ENCODE data around the gene GLCE.
"Not testable (repeated sequence)": the region's sequence is repeated elsewhere in the genome, so short reads cannot be mapped to it uniquely, and the experiment has no call there.

The GLCE gene

DNA sequence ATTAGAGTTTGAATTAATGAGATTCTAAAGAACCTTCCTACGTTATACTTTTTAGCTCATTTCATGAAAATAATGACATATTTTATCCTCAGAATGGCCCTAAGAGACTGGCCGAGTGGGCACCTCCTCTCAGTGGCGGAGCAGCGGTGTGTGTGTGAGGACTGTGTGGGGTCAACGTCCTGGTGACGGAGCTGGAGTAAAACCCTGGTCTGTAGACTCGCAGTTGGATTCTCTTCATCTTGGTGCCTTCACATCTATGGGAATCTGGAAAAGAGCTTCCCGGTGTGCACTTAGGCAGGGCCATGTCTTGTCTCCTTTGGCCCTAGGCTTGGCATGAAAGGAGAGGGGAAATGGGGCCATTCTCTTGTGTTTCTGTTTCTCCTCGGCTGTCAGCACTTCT is 116.9 kb downstream of the GLCE start:
- DNase-seq, result no peak

DNA sequence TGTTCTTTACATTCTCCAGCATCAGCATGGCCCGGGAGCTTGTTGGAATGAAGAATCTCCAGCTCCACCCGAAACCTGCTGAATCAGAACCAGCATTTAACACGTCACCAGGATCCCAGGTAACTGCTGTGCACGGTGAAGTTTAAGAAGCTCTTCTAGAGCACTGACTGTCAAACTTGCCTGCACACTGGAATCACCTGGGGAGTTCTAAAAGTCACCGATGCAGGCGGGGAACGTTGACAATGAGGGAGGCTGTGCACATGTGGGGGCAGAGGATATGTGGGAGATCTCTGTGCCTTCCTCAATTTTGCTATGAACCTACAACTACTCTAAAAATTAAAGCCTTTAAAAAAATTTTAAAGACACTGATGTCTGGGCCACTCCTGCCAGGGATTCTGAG is 119.2 kb downstream of the GLCE start:
- DNase-seq, result no peak

DNA sequence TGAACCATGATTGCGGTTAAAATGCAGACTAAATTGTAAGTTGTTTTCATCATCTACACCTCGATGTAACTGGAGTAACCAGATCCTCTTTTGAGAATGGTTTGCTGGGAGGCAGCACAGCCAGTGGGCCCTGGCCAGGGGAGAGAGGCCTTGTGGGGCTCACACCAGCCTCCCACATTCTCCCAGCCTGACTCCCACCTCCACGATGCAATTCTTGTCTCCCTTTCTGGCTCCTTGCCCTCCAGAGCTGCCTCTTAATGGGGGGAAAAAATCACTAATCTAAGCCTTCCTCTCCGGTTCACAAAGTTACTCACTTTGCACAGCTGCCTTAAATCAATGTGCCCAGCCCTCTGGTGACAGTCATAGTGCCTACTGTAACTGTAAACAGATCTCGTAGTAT is 120.3 kb downstream of the GLCE start:
- DNase-seq, result no peak

DNA sequence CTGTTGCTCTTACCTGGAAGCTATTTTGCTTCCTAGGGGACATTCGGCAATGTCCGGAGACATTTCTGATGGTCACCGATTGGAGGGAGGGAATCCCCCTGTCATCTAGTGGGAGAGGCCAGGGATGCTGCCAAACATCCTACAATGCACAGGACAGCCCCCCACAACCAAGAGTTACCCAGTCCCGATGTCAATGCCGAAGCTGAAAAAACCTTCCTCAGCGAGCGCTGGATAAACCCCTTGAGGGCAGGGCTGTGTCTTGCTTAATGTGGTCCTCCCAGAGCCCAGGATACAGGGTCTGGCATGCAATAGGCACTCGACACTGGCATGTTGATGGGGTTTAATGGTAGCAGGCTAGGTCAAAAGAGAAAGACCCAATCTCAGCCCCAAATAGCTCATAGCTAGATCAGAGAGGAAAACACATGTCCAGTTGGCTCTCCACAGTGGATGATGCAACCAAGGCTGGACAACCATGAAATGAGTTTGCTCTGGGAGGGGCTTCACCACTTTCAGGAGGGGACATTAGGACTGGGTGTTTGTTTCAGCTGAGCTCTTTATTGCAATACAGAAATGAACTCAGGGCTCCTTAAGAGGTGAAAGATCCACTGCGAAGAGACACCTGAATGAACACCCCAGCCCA is 121.8 kb downstream of the GLCE start:
- no peak for DNase-seq

DNA sequence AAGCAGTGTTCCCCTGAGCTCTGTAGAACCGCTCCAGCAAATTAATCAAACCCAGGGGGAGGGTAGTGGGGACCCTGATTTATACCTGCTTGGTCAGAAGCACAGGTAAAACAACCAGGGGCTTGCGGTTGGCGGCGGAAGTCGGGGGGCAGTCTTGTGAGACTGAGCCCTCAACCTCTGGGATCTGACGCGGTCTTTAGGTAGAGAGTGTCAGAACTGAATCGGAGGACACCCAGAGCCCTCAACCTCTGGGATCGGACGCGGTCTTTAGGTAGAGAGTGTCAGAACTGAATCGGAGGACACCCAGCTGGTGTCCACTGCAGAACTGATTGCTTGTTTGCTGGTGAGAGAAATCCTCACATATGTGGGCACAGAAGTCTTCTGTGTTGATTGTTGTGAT is 125.4 kb downstream of the GLCE start:
- DNase-seq, result no peak

DNA sequence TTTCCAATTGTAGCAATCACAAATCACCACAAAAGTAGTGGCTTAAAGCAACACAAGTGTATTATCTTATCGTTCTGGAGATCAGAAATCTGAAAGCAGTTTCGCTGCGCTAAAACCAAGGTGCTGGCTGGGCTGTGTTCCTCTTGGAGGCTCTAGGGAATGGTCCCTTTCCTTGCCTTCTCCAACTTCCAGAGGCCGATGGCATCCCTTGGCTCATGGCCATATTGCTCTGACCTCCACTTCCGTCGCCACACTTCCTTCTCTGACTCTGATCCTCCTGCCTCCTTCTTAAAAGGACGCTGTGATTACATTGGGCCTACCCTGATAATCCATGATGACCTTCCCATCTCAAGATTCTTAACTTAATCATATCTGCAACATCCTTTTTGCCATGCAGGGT is 127.6 kb downstream of the GLCE start:
- DNase-seq, result no peak

DNA sequence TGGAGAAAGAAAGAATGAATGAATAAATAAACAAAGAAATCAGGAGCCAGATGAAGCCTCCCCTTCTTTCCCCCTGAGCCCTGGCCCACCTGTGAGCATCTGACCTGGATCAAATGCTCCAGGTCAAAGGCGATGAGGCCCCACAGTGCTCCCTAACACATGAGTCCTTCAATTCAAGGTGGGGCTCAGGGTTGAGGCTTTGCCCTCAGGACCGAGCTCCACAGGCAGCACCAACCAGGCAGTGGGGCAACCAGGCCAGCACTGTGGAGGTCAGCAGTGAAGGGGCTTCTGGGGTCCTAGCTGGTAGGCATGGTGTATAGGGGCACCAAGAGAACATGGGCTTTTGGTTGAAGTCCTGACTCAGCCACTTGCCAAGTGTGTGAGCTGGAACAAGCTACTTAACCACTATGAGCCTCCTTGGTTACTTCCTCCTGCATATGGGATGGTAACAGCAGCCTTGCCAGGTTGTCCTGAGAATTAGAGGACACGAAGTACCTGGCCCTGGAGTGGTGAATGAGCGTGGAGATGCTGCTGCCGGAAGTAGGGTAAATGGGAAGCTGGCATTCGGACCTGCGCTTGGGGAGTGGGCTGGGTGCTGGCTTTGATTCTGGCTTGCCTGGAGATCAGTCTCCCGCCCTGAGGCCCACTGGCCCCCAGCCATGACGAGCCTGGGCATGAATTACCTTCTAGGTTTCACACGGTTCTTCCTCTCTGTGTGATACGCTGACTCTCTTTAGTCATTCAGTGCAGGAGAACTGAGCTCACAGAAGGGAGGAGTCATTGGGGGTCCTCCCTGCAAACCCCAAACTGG is 128.3 kb downstream of the GLCE start:
- DNase-seq, result no peak

DNA sequence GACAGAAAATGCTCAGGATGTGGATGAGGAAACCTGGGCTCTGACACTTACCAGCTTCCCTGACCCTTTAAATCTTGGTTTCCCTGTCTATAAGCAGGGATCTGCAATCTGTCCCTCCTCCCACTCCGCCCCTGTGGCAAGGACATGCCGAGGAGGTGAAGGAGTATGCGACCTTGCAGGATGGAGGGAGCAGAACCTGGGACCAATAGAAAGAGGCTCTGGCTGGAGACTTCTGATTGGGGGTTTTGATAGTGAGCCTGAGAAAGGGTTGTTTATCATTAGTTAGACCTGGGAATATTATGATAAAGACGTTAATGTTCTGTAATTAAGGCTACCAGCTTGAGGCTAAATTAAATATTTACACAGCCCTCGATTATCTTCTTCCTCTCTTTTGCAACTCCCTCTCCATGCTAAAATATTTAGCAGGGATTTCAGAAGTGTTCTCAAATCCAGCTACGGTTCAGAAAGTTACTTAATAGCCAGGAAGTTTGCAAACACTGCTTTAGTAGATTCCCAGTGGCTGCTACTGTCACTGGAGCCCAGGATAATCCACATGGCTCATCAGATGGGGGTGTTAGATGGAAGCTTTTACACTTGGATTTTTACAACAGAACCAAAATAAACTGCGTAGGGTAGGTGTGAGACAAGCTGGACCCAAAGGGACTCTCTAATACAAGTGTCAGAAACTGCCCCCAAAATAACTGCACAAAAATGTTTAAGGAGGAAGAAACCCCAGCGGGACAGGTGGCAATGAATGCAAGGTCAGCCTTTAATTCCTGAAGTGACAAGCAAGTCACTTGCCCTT is 129.1 kb downstream of the GLCE start:
- no peak for DNase-seq

DNA sequence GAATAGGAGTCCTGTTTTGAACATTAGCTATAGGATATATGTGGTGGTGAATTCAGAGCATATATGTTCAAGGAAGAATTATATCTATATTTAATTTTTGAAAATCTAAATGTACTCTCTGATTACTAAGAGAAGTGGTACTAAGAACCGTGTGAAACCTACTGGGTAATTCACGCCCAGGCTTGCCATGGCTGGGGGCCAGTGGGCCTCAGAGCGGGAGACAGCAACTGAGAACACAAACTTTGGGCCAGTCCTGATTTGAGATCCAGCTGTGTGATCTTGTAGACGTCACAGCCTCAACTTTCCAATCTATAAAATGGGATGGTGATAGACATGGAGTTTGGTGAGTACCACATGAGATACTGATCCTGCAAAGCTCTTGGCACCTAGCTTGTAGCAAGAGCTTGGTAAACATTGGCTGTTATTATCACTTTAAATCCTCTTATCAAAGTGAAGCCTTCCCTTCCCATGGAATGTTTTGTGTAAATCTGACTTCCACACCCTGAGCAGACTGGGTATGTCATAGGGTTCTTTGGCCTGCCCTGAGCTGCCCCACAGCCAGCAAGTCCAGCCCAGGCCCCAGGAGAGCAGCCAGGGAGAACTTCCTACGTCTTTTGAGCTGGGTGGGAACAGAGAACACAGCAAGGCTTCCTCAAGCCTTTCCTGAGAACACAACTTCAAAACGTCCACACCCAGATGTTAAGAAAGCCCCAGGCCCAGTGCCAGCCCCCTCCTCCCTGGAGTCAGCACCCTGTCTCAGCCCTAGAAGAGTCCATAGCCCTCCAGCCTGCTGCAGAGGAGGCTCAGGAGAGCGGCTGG is 130.1 kb downstream of the GLCE start:
- no peak for DNase-seq

DNA sequence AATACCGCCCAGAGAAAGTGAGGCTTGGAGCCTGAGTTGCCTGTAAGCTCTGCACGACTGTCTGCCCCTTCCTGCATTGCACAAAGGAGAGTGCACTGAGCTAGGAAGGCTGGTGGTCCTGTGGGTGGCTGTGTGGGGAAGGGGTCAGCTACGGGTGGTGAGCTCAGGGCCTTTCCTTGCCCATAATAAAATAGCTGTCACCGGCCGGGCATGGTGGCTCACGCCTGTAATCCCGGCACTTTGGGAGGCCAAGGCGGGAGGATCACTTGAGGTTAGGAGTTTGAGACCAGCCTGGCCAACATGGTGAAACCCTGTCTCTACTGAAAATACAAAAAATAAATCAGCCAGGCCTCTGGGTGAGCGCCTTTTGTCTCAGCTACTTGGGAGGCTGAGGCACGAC is 131.2 kb downstream of the GLCE start:
- not testable (repeated sequence) for DNase-seq

DNA sequence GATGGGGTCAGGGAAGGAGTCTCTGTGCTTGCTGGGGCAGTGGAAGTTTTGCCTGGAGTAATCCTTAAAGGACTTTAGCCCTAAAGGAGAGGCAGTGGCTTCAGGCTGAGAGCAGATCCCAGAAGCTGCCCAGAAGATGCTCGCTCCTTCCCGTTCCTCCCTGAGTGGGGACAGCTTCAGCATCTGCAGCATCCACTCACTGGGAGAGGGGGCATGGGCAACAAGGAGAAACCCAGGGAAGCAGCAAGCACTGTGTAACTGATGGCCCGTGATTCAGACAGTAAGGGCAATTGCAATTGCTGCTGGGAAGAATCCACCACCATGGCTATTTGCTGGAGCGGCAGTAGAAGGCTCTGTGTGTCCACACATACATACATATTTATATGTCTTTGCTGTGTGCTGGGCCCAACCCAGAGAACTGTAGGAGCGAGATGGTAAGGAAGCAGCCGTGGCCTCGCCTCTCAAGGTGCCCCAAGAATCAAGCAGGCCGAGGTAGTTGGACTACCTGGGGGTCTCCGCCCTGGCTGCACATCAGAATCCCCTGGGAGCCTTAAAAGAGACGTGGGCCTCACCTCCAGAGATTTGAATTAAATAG is 132.5 kb downstream of the GLCE start:
- no peak for DNase-seq

DNA sequence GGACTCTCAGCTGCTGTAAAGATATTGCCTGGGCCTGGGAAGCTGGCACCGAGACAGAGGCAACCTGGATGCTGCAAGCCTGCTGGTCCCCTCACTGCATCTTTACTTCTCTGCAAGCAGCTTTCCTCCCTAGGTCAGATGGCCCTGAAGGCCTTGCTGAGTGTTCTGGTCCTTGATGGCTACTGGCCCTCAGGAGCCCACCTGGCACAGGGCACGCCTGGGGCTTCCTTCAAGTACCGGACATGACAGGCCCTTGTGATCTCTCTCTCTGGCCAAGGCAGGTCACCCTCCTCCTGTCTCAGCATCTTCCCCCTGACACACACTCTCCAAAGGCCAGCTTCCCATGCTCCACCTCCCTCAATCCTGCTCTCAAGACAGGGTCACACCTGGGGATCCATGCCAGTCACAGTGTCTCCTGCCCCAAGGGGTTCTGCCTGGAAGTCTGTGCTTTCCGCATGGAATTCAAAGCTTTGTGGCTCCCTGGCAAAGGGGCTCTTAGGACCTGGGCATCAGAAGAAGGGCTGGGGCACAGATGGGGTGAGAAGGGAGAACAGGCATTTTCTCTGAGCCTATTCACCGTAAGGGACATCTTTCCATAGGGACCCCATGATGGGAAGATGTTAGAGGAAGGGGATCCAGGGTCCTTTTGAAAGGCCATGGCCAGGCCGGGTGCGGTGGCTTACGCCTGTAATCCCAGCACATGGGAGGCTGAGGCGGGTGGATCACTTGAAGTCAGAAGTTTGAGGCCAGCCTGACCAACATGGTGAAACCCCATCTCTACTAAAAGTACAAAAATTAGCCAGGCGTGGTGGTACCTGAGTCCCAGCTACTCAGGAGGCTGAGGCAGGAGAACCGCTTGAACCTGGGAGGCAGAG is 133.5 kb downstream of the GLCE start:
- DNase-seq, result no peak

DNA sequence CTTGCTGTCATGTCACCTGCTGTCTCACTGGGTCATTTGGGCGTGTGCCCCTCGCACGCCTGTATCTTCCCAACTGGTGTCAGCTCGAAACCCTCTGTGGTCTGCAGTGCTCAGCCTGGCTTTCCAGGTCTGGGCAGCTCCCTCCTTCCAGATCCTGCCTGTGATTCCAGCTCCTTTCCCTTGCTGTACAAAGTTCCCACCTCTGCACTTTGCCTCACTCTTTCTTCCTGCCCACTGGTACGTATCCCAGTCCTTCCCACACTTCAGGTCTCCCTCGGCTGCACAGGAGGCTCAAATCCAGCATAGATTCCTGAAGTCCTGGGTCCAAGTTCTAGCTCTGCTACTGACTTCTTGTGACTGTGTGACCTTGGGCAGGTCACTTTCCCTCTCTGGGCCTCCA is 136.2 kb downstream of the GLCE start:
- no peak for DNase-seq

DNA sequence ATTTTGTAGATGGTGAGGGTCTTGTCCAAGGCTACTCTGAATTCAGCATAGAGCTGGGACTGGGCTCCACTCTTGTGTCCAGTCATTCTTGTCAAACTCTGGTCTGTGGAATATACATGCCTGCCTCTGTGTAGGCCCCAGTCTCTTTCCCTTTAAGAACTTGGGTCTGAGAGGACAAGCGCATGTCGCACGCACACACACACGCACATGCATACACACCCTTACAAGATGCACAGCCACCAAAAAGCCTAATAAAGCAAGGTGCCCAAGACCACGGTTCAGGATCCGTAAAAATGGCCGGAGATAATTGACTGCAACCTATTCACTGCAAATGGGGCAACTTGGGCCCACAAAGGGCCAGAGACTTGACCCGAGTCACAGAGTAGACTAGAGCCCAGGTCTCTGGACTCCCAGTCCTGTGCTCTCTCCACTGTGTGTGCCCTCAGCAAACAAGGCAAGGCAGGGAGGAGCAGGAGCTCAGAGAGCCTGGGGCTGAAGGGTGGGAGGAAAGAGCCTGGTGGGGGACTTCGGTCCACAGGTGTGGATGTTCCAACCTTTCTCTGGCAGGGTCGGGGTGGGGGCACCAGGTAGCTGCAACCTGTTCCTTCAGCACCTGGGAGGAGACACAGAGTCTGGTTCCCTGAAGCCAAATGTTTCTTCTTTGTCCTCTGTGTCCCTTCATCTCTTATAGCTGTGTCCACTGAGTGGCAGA is 137.4 kb downstream of the GLCE start:
- DNase-seq, result no peak

DNA sequence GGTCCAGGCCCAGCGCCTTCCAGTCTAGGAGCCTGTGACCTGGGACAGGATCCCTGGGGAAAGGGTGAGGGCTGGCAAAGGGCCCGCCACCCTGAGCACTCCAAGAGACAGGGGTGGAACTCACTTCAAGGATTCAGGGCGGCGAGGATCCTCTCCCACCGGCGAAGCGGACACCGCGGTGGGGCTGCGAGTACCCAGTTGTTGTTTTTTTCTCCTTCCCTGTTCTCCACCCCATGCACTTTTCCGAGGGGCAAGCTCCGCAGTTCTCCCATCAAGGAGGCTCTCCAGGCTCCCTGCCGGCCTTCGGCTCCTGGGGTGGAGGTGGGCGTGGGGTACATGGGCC is 137.9 kb downstream of the GLCE start:
- no peak for DNase-seq

DNA sequence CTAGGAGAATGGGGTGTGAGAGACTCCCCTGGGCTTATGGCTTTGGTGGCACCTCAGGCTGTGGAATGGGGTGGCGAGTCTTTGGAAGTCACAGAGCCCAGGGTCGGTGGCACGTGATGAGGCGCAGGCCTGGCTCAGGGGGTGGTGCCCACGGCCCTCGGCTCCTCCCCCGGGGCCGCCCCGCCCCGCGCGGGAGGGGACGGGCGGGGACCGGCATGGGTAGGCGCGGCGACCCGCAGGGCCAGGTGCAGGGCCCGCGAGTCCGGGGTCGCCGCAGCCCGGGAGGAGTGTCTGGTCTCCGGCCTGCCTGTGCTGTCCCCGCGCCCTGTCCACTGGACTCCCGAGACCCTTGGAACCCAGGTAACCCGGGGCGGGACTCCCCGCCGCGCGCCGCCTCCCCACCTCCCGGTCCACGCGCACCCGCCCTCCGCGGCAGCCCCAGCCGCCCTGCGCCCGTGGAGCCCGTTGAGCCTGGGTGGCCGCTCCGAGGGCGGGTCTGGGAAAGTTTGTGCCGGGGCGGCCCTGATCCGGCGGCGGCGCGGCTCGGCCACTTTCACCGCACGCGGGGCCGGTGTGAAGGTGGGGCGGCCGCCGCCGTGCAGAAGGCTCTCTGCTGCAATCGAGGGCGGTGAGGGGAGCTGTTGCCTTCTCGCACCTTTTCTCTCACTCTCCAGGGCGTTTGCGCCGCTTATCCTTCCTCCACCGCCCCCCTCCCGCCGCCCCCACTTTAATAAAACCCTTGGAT is 138.4 kb downstream of the GLCE start, which contains the start of gene PAQR5:
PAQR5 (plus strand) TSS at position 216 of the 745 bp plus-strand sequence. CDS start 61,169 bp downstream, outside the sequence.
- no peak for DNase-seq

DNA sequence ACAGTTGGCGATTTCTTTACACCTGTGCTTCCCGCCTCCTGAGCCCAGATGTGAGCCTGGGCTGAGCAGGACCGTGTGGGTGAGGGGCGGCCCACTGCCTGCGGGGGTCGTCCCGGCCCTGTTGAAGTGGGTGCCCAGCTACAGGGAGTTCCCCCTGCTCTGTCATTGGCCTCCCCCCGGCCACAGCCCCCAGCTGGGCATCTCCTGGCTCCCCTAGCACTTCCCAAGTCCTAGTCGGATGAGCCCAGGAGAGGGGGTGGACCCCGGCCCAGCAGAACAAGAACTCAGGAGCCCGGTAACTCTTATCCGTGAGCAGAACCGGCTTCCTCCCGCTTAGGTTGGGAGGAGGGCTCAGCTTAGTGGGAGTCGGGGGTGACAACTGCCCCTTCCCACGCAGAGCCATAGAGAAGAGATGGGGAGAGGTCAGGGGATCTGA is 139.0 kb downstream of the GLCE start:
- no peak for DNase-seq

DNA sequence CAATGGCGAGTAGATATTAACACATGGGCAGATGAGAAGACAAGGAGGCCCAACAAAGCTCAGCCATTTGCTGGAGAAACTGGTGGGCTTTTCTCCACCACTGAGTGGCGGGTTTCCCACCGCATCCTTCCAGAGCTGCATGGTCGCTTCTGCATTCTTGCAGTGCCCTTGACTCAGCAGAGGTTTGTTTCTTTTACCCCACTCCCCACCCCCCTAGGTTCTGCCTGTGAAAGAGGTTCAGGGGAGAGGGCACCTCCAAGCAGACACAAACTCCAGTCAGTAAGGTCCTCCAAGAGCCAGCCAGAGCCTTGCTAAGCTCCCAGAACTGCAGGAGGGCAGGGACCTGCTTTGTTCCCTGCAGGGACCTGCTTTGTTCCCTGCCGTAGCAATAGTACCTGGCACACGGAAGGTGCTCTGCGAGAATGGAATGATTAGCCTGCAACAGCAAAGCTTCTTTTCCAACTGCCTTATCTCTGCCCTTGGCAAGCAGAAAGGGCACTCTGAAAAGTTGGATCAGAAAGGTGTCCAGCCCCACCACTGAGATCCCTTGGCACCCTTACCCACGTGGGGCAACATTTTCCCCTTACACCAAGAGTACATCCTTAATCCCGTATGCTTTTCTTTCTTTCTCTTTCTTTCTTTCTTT is 139.6 kb downstream of the GLCE start:
- no peak for DNase-seq

DNA sequence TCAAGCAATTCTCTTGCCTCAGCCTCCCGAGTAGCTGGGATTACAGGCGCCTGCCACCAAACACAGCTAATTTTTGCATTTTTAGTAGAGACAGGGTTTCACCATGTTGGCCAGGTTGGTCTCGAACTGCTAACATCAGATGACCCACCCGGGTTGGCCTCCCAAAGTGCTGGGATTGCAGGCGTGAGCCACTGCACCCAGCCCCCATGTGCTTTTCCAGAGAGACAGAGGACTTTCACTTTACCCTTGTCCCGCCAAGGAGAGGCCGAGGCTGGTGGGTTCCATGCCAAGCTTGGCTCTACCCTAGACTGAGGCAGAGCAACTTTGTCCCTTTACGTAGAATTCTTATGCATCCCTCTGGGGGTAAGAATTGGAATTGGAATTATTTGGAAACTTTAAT is 140.7 kb downstream of the GLCE start:
- DNase-seq, result not testable (repeated sequence)

Data from stimulated activated naive CD4-positive, alpha-beta T cell treated with Interleukin-2 at 50 U/mL for 16 hours (primary cell).